SKM-1 (cell line): ENCODE data around the gene TP53I11.

ENCODE experiments used
- DNase-seq: peaks from one replicate; lab custom pipeline; 2025; ENCODE audit not compliant: unreplicated experiment; lab: John Stamatoyannopoulos, UW

The TP53I11 gene

GRCh38 chr11:44915621-44916020 lies 35.1 kb downstream of the TP53I11 start:
- DNase-seq = peak; percentile 33

- DNase-seq = no peak
These were observed 35.7 kb downstream of the TP53I11 start for GRCh38 chr11:44915004-44915403.

- no peak for DNase-seq
These were observed 36.6 kb downstream of the TP53I11 start for GRCh38 chr11:44914105-44914504.

GRCh38 chr11:44913502-44913901 lies 37.2 kb downstream of the TP53I11 start:
- no peak for DNase-seq

- no peak for DNase-seq
These were observed 38.3 kb downstream of the TP53I11 start for GRCh38 chr11:44912270-44912987.

GRCh38 chr11:44911029-44911814 lies 39.5 kb downstream of the TP53I11 start:
- peak; percentile 79 for DNase-seq

GRCh38 chr11:44910591-44910990 lies 40.1 kb downstream of the TP53I11 start:
- no peak for DNase-seq

GRCh38 chr11:44909557-44909956 lies 41.1 kb downstream of the TP53I11 start:
- no peak for DNase-seq

GRCh38 chr11:44906649-44907048 lies 44.0 kb downstream of the TP53I11 start:
- no peak for DNase-seq

- DNase-seq = no peak
These were observed 45.4 kb downstream of the TP53I11 start for GRCh38 chr11:44905131-44905866.

GRCh38 chr11:44904261-44905020 lies 46.2 kb downstream of the TP53I11 start:
- DNase-seq = no peak

GRCh38 chr11:44903518-44903917 lies 47.2 kb downstream of the TP53I11 start:
- DNase-seq = no peak

GRCh38 chr11:44903035-44903434 lies 47.6 kb downstream of the TP53I11 start:
- no peak for DNase-seq

- no peak for DNase-seq
These were observed 48.9 kb downstream of the TP53I11 start for GRCh38 chr11:44901786-44902185.

GRCh38 chr11:44901120-44901633 lies 49.5 kb downstream of the TP53I11 start:
- DNase-seq = no peak

GRCh38 chr11:44899959-44900358 lies 50.7 kb downstream of the TP53I11 start:
- DNase-seq = no peak

- peak; percentile 36 for DNase-seq
These were observed 56.7 kb downstream of the TP53I11 start for GRCh38 chr11:44893846-44894617.

- no peak for DNase-seq
These were observed 57.3 kb downstream of the TP53I11 start for GRCh38 chr11:44893308-44893822.

GRCh38 chr11:44892843-44893242 lies 57.8 kb downstream of the TP53I11 start:
- DNase-seq = no peak

GRCh38 chr11:44889266-44889665 lies 61.4 kb downstream of the TP53I11 start:
- no peak for DNase-seq
